Activated naive CD8-positive, alpha-beta T cell treated with anti-CD3 and anti-CD28 coated beads, Interleukin-2, amount 10 ng/mL, durations not matched to agents 7 days and 5 days (primary cell): ENCODE data around the gene SRPK1. TPM values are rescaled to one million over a fixed set of nuclear protein-coding genes. Genes with fewer than 3 reads are reported as not detected.

Experiments
- ATAC-seq: fragments of 150-1000 bp; cut with Tn5 transposase; one replicate; pipeline ENCODE4 v1.10.0; 2021; ENCODE audit warnings: low read depth, moderate library complexity
- POLR2A ChIA-PET: fragments of 350-600 bp; sonication (Branson Sonifier 250); formaldehyde crosslinking; loops from one replicate; lab custom pipeline; 2021; ENCODE audit warnings: antibody characterized with exemption; lab: Charles Lee
- DNase-seq: peaks from one replicate; pipeline ENCODE4 v3.0.0; 2021
- H3K27ac Mint-ChIP-seq: one replicate; pipeline ENCODE4 v1.8.0; 2022; ENCODE audit warnings: mild to moderate bottlenecking, mixed read lengths
- H3K27me3 Mint-ChIP-seq: one replicate; pipeline ENCODE4 v1.8.0; 2022; ENCODE audit warnings: mild to moderate bottlenecking, moderate library complexity, mixed read lengths
- H3K36me3 Mint-ChIP-seq: one replicate; pipeline ENCODE4 v1.8.0; 2021; ENCODE audit warnings: mild to moderate bottlenecking, mixed read lengths
- H3K4me1 Mint-ChIP-seq: one replicate; pipeline ENCODE4 v1.8.0; 2021; ENCODE audit warnings: mixed read lengths
- H3K4me3 Mint-ChIP-seq: one replicate; pipeline ENCODE4 v1.8.0; 2022; ENCODE audit warnings: mild to moderate bottlenecking, moderate library complexity, mixed read lengths
- H3K9me3 Mint-ChIP-seq: one replicate; pipeline ENCODE4 v1.8.0; 2021; ENCODE audit warnings: mixed read lengths
- total RNA-seq, 2 experiments: library from RNA; stranded (reverse); gene quantifications; one replicate each; pipeline ENCODE4 v1.2.3, GENCODE V29; 2021

Gene SRPK1
- total RNA-seq, 2 experiments from 2014 or later: 69.1 to 73.6 TPM

GRCh38 chr6:35811699-35811995 is 109.3 kb downstream of the SRPK1 start:
- peaks cover 2% of the 10 kb centered on the region for H3K27me3 Mint-ChIP-seq
- H3K4me1 Mint-ChIP-seq: peaks cover 2% of the 10 kb centered on the region
- no peak overlapping the region for H3K27ac Mint-ChIP-seq
- ATAC-seq: no peak
- no peaks in the 10 kb centered on the region for H3K9me3 Mint-ChIP-seq
- H3K4me3 Mint-ChIP-seq: no peak overlapping the region
- no peak for DNase-seq
- no peaks in the 10 kb centered on the region for H3K36me3 Mint-ChIP-seq
- POLR2A ChIA-PET: no interaction called here

- no peaks in the 10 kb centered on the region for H3K36me3 Mint-ChIP-seq
- peaks cover 5% of the 10 kb centered on the region for H3K27me3 Mint-ChIP-seq
- H3K9me3 Mint-ChIP-seq: no peaks in the 10 kb centered on the region
- no peak for DNase-seq
- no peak overlapping the region for H3K27ac Mint-ChIP-seq
- peaks cover 2% of the 10 kb centered on the region for H3K4me1 Mint-ChIP-seq
- no peak overlapping the region for H3K4me3 Mint-ChIP-seq
- POLR2A ChIA-PET: no interaction called here
- ATAC-seq: no peak
Observed at GRCh38 chr6:35810971-35811698, 109.8 kb downstream of the SRPK1 start.

- POLR2A ChIA-PET: no interaction called here
- ATAC-seq: no peak
- no peak for DNase-seq
- peaks cover 2% of the 10 kb centered on the region for H3K4me1 Mint-ChIP-seq
- no peaks in the 10 kb centered on the region for H3K9me3 Mint-ChIP-seq
- peaks cover 5% of the 10 kb centered on the region for H3K27me3 Mint-ChIP-seq
- no peak overlapping the region for H3K27ac Mint-ChIP-seq
- H3K4me3 Mint-ChIP-seq: no peak overlapping the region
- H3K36me3 Mint-ChIP-seq: no peaks in the 10 kb centered on the region
Observed at GRCh38 chr6:35809809-35810208, 111.1 kb downstream of the SRPK1 start.

- Mint-ChIP-seq H3K27ac (no peak overlapping the region), H3K27me3 (peaks cover 5% of the 10 kb centered on the region), H3K9me3 (no peaks in the 10 kb centered on the region), H3K36me3 (no peaks in the 10 kb centered on the region), H3K4me3 (no peak overlapping the region), H3K4me1 (peaks cover 3% of the 10 kb centered on the region)
- POLR2A ChIA-PET: no interaction called here
- no peak for ATAC-seq
- no peak for DNase-seq
Observed at GRCh38 chr6:35808688-35809087, 112.2 kb downstream of the SRPK1 start.

- Mint-ChIP-seq H3K27me3 (peaks cover 11% of the 10 kb centered on the region), H3K36me3 (no peaks in the 10 kb centered on the region), H3K4me1 (peaks cover 2% of the 10 kb centered on the region), H3K27ac (no peak within 1 kb of the TSS), H3K9me3 (no peaks in the 10 kb centered on the region), H3K4me3 (peak within 1 kb of the TSS; percentile 25)
- POLR2A ChIA-PET: no interaction called here
- peak; percentile 87 for DNase-seq
- peak; percentile 70 for ATAC-seq
Observed at GRCh38 chr6:35804996-35805736, 115.7 kb downstream of the SRPK1 start, which contains the start of gene LHFPL5. Gene LHFPL5 (plus strand): TSS chr6:35805352. CDS start chr6:35805671, 319 bp downstream.

- Mint-ChIP-seq H3K27ac (no peak overlapping the region), H3K27me3 (peaks cover 6% of the 10 kb centered on the region), H3K4me1 (peaks cover 2% of the 10 kb centered on the region), H3K4me3 (no peak overlapping the region), H3K36me3 (no peaks in the 10 kb centered on the region), H3K9me3 (no peaks in the 10 kb centered on the region)
- no peak for ATAC-seq
- DNase-seq: no peak
- POLR2A ChIA-PET: no interaction called here
Observed at GRCh38 chr6:35801148-35801547, 119.8 kb downstream of the SRPK1 start.

GRCh38 chr6:35798706-35799105 is 122.2 kb downstream of the SRPK1 start:
- DNase-seq (no peak), ATAC-seq (no peak)
- POLR2A ChIA-PET: no interaction called here
- H3K4me3 Mint-ChIP-seq: no peak overlapping the region
- no peaks in the 10 kb centered on the region for H3K4me1 Mint-ChIP-seq
- H3K9me3 Mint-ChIP-seq: no peaks in the 10 kb centered on the region
- H3K27me3 Mint-ChIP-seq: peaks cover 8% of the 10 kb centered on the region
- no peaks in the 10 kb centered on the region for H3K36me3 Mint-ChIP-seq
- no peak overlapping the region for H3K27ac Mint-ChIP-seq

- ATAC-seq (no peak), DNase-seq (no peak)
- Mint-ChIP-seq H3K36me3 (no peaks in the 10 kb centered on the region), H3K4me3 (no peak overlapping the region), H3K4me1 (no peaks in the 10 kb centered on the region), H3K27me3 (peaks cover 8% of the 10 kb centered on the region), H3K9me3 (no peaks in the 10 kb centered on the region), H3K27ac (no peak overlapping the region)
- POLR2A ChIA-PET: no interaction called here
Observed at GRCh38 chr6:35797837-35798526, 122.9 kb downstream of the SRPK1 start.

- no peak for ATAC-seq
- H3K4me1 Mint-ChIP-seq: no peaks in the 10 kb centered on the region
- H3K36me3 Mint-ChIP-seq: no peaks in the 10 kb centered on the region
- H3K27ac Mint-ChIP-seq: no peak overlapping the region
- H3K4me3 Mint-ChIP-seq: no peak overlapping the region
- DNase-seq: no peak
- no peaks in the 10 kb centered on the region for H3K9me3 Mint-ChIP-seq
- peaks cover 9% of the 10 kb centered on the region for H3K27me3 Mint-ChIP-seq
- POLR2A ChIA-PET: no interaction called here
Observed at GRCh38 chr6:35796236-35796635, 124.7 kb downstream of the SRPK1 start.

GRCh38 chr6:35795453-35796071 is 125.3 kb downstream of the SRPK1 start:
- Mint-ChIP-seq H3K9me3 (no peaks in the 10 kb centered on the region), H3K27me3 (peaks cover 8% of the 10 kb centered on the region), H3K27ac (no peak overlapping the region), H3K4me3 (no peak overlapping the region), H3K36me3 (no peaks in the 10 kb centered on the region), H3K4me1 (no peaks in the 10 kb centered on the region)
- ATAC-seq: no peak
- POLR2A ChIA-PET: no interaction called here
- DNase-seq: no peak

GRCh38 chr6:35794536-35795452 is 126.1 kb downstream of the SRPK1 start:
- Mint-ChIP-seq H3K27me3 (peaks cover 10% of the 10 kb centered on the region), H3K4me3 (no peak overlapping the region), H3K36me3 (no peaks in the 10 kb centered on the region), H3K9me3 (no peaks in the 10 kb centered on the region), H3K27ac (no peak overlapping the region), H3K4me1 (no peaks in the 10 kb centered on the region)
- DNase-seq (no peak), ATAC-seq (no peak)
- POLR2A ChIA-PET: no interaction called here

GRCh38 chr6:35790683-35791082 is 130.2 kb downstream of the SRPK1 start:
- no peak for ATAC-seq
- Mint-ChIP-seq H3K4me1 (no peaks in the 10 kb centered on the region), H3K4me3 (no peak overlapping the region), H3K9me3 (no peaks in the 10 kb centered on the region), H3K36me3 (no peaks in the 10 kb centered on the region), H3K27ac (no peak overlapping the region), H3K27me3 (peaks cover 40% of the 10 kb centered on the region)
- no peak for DNase-seq
- POLR2A ChIA-PET: no interaction called here
